ENCODE results near the gene PHF13.
"Not testable (repeated sequence)": the region's sequence is repeated elsewhere in the genome, so short reads cannot be mapped to it uniquely, and the experiment has no call there.

- TF ChIP-seq CTCF, POLR2A (IDR thresholded peaks at IDR 0.05): not testable (repeated sequence)
These were observed 27.3 kb downstream of the PHF13 start for GRCh38 chr1:6640867-6641266.
